ENCODE results near the gene TLR2. TPM values are rescaled to one million over a fixed set of nuclear protein-coding genes. Genes with fewer than 3 reads are reported as not detected.

The TLR2 gene
- total RNA-seq, 1 donor from 2014 or later, result 17.9 TPM

DNA sequence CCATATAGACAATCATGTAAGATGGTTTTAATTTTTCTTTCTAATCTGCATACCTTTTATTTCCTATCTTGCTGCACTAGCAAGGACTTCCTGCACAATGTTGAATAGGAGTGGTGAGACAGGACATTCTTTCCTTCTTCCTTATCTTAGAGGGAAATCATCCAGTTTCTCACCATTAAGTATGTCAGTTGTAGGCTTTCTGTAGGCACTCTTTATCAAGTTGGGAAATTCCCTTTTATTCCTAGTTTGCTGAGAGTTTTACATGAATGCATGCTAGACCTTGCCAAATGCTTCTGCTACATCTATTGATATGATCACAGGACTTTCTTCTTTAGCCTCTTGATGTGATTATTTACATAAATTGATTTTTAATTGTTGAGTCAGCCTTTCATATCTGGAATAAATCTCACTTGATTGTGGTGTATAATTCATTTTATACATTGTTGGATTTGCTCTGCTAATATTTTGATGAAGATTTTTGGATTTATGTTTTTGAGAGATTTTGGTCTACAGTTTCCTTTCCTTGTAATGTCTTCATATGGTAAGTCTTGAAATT lies 51.9 kb downstream of the TLR2 start:
- TF ChIP-seq, protein P1, sequence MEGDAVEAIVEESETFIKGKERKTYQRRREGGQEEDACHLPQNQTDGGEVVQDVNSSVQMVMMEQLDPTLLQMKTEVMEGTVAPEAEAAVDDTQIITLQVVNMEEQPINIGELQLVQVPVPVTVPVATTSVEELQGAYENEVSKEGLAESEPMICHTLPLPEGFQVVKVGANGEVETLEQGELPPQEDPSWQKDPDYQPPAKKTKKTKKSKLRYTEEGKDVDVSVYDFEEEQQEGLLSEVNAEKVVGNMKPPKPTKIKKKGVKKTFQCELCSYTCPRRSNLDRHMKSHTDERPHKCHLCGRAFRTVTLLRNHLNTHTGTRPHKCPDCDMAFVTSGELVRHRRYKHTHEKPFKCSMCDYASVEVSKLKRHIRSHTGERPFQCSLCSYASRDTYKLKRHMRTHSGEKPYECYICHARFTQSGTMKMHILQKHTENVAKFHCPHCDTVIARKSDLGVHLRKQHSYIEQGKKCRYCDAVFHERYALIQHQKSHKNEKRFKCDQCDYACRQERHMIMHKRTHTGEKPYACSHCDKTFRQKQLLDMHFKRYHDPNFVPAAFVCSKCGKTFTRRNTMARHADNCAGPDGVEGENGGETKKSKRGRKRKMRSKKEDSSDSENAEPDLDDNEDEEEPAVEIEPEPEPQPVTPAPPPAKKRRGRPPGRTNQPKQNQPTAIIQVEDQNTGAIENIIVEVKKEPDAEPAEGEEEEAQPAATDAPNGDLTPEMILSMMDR (IDR thresholded peaks at IDR 0.05; ENCODE audit: insufficient read depth, low read length, poor library complexity, severe bottlenecking), result no peak
- DNase-seq (ENCODE audit: low read depth), result no peak
- no peak overlapping the region for H3K4me3 ChIP-seq (ENCODE audit: low read depth, low read length)
- H3K27me3 ChIP-seq (ENCODE audit: control insufficient read depth, insufficient read depth, low read length), result no peaks in the 10 kb centered on the region
- no peaks in the 10 kb centered on the region for H3K36me3 ChIP-seq (ENCODE audit: control insufficient read depth, insufficient read depth, low read length)

DNA sequence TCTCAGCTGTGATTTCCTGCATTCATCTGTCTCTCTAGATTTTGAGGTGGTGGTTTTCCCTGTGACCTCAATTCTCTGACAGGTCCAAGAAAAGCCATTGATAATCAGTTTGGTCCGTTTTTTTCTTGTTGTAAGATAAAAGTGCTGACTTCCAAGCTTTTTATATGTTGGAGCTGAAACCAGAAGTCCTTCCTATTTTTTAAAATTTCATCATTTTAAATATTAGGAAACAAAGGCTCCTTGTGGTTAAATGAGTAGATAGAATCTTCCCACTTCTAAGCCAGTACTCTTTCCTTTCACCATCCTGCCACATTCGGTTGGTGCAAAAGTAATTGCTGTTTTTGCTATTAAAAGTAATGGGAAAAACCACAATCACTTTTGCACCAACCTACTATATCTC lies 57.5 kb downstream of the TLR2 start:
- Histone ChIP-seq H3K27me3 (ENCODE audit: control insufficient read depth, insufficient read depth, low read length) (no peaks in the 10 kb centered on the region), H3K4me3 (ENCODE audit: low read depth, low read length) (no peak overlapping the region), H3K36me3 (ENCODE audit: control insufficient read depth, insufficient read depth, low read length) (no peaks in the 10 kb centered on the region)
- no peak for DNase-seq (ENCODE audit: low read depth)
- TF ChIP-seq, protein P1 (IDR thresholded peaks at IDR 0.05; ENCODE audit: insufficient read depth, low read length, poor library complexity, severe bottlenecking), result no peak

DNA sequence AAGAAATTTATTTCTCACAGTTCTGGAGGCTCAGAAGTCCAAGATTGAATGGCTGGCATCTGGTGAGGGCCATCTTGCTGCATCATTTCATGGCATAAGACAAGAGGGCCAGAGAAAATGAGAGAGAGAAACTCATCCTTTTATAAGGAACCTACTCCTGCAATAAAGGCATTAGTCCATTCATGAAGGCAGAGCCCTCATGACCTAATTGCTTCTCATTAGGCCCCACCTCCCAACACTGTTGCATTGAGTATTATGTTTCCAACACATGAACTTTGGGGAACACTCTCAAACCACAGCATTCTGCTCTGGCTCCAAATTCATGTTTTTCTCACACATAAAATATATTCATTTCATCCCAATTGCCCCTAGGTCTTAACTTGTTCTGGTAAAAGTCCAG lies 61.6 kb downstream of the TLR2 start:
- no peaks in the 10 kb centered on the region for H3K27me3 ChIP-seq (ENCODE audit: control insufficient read depth, insufficient read depth, low read length)
- no peaks in the 10 kb centered on the region for H3K36me3 ChIP-seq (ENCODE audit: control insufficient read depth, insufficient read depth, low read length)
- no peak overlapping the region for H3K4me3 ChIP-seq (ENCODE audit: low read depth, low read length)
- TF ChIP-seq, protein P1 (IDR thresholded peaks at IDR 0.05; ENCODE audit: insufficient read depth, low read length, poor library complexity, severe bottlenecking), result no peak
- no peak for DNase-seq (ENCODE audit: low read depth)

DNA sequence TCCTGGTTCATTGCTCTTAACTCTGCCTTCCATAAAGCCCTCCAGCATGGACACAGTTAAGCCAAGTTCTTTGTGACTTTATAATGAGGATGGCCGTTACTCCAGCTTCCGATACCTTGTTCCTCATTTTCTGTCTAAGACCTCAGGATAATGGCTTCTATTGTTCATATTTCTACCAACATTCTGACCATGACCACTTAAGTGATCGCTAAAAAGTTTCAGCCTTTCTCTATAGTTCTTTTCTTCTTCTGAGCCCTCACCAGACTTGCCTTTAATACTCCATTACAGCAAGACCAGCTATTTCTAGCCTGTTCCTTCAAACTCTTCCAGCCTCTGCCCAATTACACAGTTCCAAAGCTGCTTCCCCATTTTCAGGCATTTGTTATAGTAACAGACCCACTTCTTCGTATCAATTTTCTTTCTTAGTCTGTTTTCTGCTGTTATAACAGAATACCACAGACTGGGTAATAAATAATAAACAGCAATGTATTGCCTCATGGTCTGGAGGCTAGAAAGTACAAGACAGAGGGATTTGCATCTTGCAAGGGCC lies 63.4 kb downstream of the TLR2 start:
- no peaks in the 10 kb centered on the region for H3K36me3 ChIP-seq (ENCODE audit: control insufficient read depth, insufficient read depth, low read length)
- TF ChIP-seq, protein P1 (IDR thresholded peaks at IDR 0.05; ENCODE audit: insufficient read depth, low read length, poor library complexity, severe bottlenecking), result no peak
- H3K27me3 ChIP-seq (ENCODE audit: control insufficient read depth, insufficient read depth, low read length), result no peaks in the 10 kb centered on the region
- H3K4me3 ChIP-seq (ENCODE audit: low read depth, low read length), result no peak overlapping the region
- no peak for DNase-seq (ENCODE audit: low read depth)

DNA sequence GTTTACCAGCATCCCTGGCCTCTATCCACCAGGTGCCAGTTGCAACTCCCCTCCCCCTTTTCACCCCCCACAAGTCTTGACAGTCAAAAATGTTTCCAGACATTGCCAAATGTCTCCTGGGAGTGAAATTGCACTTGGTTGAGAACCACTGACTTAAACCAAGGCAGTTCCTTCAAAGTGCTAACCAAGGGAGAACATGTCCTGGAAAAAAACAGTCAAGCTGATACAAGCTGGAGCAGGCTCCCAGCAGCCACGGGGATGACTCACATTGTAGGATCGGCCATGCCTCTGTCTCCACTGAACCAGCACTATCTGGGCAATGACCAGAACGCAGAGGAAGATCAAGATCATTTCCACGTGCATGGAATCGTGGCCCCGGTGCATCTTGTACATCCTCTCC lies 64.3 kb downstream of the TLR2 start:
- TF ChIP-seq, protein P1 (IDR thresholded peaks at IDR 0.05; ENCODE audit: insufficient read depth, low read length, poor library complexity, severe bottlenecking), result no peak
- H3K27me3 ChIP-seq (ENCODE audit: control insufficient read depth, insufficient read depth, low read length), result no peaks in the 10 kb centered on the region
- no peaks in the 10 kb centered on the region for H3K36me3 ChIP-seq (ENCODE audit: control insufficient read depth, insufficient read depth, low read length)
- peak; percentile 61 for DNase-seq (ENCODE audit: low read depth)
- H3K4me3 ChIP-seq (ENCODE audit: low read depth, low read length), result no peak overlapping the region
